Stimulated activated CD4-positive, alpha-beta T cell treated with anti-CD3 and anti-CD28 coated beads, Interleukin-4, amount 100 ng/mL, for 4 hours (primary cell): Measurements from ENCODE around the gene GATA3.
A peak's percentile ranks its signal among the peaks of the same experiment; 100 is the strongest.

ENCODE experiments used
- DNase-seq, 2 experiments: peaks; one replicate each; pipeline ENCODE4 v3.0.0-alpha.2; 2020

The GATA3 gene

DNA sequence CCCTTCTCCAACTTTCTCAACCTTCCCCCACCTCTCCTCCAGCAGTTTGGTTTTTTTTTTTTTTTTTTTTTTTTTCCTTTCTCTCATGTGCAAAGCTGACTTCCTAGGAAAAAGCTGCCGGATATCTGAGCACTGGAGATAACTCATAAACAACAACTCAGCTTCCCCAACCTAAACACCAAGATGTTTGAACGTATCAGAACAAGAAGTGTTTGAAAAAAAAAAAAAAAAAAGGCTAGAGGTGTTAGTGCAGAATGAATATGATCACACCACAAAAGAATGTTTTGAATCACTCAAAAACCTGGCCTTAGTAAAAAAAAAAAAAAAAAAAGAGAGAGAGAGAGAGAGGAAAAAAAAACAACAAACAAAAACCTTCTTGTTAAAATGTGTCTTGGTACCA, 11.2 kb downstream of the GATA3 start:
- DNase-seq = no peak

DNA sequence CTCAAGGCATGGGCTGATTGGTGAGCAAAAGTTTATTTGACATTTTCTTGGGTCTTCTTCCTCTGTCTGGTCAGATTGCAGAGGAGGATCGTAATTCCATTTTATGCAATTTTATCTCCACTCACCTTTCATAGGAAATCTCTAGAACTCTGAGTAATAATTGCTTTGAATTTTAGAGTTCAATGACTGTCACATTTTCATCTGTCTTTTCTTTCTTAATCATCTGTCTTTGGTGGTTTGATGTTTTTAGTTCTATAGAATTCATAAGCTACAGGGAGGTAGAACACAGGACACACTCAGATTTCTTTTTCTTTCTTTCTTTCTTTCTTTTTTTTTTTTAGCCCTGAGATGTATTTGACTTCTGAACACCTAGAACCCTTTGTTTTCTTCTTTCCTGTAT, 11.6 kb downstream of the GATA3 start:
- no peak for DNase-seq

DNA sequence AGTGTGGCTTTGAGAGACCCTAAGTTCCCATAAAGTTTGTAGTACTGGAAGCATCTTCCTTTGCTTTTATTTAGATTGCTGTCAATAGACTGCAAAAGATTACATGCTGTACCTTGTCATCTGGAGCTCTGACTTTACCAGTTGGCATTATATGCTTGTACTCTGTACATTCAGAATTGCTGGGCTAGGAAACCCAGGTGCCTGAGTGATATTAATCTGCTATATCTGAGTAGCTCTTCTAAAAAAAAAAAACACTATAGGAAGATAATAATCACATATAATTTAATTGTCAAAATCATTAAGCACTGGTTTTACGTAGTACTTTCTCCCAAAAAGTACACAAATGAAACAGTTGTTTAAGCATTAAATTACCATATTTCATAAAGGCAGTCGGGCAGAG, 12.3 kb downstream of the GATA3 start:
- no peak for DNase-seq

DNA sequence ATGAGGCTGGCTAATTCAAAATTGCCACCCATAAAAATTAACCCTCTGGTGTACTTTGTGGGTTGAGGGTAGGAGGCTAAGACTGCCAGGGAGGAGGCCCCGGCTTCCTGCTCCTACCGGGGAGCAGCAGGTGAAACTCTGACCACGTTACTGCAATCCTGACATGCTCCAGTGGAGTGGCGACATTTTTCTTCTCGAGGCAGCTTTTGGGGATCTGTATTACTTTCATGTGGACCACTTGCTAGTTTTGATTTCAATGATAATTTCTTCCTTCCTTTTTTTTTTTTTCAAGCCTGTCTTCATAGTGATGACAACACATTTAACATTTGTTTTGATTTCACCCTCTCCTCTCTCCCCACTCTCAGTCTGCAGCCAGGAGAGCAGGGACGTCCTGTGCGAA, 14.6 kb downstream of the GATA3 start:
- DNase-seq = no peak

DNA sequence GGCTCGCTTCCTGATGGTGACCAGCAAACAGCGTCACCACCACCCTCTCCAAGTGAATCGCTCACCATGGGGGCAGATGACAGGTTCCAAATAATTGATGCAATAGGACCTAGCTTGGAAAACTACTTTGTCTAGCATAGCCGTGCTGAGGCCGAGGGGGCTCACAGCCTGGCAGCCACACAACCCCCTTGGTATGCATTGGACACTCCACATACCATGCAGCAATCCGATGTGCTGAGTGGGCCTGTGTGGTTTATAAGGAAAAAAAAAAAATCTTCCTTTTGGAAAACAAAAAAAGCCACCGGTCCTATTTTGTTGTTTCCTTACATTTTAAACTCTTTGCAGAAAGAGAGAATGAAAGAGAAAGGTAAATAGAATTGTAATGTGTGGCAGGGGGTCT, 15.1 kb downstream of the GATA3 start:
- DNase-seq = no peak

DNA sequence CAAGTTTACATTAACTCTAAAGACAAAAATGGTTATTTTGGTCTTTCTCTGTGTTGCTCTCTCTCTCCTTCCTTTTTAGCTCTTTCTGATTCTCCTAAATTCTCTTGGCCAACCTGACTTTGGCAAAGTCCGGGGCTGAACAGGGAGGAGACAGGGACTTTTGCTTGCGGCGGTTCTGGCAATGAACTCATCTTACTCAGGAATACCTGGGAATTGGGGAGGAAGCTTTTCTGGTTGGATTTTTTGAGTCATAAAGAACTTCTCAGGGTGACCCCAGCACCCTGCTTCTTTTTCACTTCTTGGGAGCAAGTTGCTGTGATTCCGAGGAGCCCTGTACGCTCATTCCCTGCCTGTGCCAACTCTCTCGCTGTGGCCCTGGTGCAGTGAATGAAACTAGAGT, 16.0 kb downstream of the GATA3 start:
- DNase-seq = no peak

DNA sequence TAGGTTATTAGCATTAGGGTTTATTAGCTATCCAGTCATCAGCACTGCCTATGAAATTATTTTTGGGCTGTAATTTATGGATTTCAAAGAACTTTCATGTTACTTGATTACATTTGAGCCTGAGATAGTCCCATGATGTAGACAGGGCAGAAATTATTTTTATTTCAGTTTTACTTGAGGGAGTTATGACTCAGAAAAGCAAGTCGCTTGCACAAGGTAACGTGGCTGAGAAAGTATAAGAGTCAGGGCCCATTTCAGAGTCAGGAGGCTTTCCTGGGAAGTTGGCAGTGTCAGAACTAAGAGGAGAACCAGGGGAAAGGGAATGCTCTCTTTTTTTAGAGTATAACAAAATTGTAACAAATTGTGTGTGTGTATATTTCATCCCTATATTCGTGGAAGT, 16.5 kb downstream of the GATA3 start:
- no peak for DNase-seq

DNA sequence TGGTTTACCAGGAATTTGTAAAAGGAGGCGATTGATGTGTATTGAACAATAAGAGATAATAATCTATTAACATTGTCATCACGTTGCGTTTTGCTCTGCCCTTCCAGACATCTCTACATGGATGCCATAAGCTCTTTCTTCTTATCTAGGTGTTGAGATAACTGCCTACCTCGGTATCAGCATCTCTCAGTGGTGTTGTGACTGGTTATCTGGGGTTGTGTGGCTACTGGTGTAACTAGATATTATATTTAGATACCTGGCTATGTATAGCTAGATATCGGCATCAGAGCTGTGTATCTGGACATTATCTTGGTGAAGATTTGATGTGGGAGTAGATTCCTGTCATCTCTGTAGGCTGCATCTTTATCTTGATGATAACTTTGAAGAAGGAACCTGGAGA, 17.2 kb downstream of the GATA3 start:
- no peak for DNase-seq

DNA sequence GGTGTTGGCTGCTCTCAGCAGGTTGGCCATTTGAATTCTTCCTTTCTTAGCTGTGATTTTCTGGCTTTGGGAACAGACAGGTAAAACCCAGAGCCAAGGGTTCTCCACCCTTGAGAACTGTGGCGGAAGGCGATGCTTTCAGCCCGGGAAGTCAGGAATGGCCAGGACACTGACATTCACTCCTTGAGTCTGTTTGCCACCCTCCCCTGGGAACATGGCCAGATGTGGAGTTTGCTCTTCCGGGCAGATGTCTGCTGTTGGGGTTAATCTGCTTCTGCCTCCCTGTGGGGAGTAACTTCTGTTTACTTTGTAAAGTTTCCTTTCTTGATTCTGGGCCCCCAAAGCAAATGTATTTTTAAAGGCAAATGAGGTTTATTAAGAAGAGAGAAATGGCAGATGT, 17.7 kb downstream of the GATA3 start:
- no peak for DNase-seq

DNA sequence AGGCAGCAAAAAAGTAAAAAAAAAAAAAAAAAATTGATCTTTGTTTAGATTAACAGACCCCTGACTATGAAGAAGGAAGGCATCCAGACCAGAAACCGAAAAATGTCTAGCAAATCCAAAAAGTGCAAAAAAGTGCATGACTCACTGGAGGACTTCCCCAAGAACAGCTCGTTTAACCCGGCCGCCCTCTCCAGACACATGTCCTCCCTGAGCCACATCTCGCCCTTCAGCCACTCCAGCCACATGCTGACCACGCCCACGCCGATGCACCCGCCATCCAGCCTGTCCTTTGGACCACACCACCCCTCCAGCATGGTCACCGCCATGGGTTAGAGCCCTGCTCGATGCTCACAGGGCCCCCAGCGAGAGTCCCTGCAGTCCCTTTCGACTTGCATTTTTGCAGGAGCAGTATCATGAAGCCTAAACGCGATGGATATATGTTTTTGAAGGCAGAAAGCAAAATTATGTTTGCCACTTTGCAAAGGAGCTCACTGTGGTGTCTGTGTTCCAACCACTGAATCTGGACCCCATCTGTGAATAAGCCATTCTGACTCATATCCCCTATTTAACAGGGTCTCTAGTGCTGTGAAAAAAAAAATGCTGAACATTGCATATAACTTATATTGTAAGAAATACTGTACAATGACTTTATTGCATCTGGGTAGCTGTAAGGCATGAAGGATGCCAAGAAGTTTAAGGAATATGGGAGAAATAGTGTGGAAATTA, 19.4 kb downstream of the GATA3 start:
- DNase-seq = no peak

DNA sequence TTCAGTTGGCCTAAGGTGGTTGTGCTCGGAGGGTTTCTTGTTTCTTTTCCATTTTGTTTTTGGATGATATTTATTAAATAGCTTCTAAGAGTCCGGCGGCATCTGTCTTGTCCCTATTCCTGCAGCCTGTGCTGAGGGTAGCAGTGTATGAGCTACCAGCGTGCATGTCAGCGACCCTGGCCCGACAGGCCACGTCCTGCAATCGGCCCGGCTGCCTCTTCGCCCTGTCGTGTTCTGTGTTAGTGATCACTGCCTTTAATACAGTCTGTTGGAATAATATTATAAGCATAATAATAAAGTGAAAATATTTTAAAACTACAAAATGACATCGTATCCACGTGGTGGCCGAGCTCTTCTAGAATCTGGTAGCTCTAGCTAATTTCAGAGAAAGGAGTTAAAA, 20.4 kb downstream of the GATA3 start:
- DNase-seq = no peak

DNA sequence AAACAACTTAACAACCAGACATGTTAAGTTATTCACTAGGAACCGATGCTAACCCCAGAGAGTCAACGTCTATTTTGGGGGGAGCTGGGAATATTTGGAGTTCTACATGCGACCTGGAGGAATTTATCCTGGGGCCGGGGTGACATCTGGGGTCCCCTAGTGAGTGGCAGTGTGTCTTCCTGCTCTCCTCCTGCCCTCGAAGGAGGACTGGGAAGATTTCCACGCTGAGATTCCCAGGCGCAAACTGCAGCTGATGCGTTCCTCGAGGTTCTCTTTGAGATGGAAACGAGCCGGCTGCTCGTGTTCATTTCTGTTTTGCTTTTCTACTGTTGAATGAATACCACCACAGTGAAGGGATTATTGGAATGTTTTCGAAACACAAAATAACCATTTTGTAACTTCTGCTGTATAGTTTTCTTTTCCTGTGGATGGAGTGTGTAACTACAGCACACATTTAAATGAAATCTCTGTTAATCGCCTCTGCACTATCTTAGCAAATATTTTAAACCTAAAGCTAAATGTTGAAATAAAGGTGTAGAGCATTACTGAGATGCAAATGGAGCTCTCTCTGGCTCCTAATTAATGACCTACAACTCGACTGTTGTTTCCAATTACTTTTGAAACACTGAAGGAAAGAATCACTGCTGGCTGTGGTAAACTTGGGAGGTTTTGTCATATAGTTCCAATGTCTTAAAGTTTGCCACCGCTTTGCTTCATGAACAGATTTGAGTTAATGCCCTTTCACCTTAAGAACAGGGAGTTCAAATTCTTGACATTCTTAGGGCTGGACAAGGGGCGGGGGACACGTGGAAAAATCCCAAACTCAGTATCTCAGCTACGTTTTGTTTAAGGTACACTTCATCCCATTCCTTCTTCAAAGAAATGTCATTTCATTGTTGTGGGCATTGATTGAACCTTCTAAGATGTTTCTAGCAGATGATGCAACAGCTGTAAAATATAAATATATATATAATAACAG, 21.1 kb downstream of the GATA3 start:
- no peak for DNase-seq

DNA sequence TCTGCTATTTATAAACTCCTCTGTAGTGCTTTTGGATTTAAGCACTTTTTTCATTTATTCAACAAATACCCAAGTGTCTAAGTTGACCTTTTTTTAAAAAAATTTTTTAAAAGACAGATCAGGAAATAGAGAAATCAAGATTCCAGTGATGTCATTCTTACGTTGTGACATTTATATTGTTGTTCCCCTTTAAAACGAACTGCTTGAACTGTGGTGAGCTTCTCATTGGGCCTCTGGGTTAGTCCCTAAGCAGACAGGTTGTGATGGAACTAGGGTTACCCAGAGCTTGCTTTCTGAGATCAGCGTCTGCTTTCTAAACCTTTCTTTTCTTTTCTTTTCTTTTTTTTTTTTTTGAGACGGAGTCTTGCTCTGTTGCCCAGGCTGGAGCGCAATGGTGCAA, 22.4 kb downstream of the GATA3 start:
- no peak for DNase-seq

DNA sequence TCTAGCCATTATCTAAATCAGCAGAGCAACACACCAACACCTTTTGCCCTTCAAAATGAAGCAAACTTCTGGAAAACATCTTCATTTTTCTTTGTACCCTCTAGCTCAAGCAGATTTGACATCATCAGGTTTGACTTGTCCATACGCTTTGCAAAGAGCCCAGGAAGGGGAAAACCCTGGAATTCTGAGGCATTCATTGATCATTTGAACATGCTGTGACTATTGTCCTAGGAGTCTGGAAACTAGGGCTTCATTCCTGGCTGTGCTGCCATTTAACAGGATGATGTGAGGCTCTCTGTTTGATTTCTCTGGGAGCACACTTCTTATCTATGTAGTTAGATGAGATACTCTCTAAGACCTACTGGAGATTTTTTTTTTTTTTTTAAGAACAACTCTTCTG, 23.5 kb downstream of the GATA3 start:
- no peak for DNase-seq

DNA sequence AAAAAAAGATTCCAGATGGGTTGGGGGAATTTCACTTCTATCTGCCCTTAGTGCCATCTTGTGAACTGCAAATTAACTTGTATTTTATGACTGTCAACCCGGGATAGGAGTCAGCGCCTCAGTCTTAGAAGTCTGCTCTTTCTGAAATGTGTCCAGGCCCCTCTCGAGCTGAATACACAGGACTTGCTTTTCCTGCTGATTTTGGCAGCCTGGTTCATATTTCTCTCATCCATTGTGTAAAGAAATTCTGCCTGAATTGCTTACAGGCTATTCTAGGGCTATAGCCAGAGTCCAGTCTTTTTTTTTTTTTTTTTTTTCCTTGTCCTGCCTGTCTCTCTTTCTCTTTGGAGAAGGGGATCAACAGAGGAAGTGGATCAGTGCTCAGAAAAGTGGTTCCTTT, 24.6 kb downstream of the GATA3 start:
- no peak for DNase-seq

DNA sequence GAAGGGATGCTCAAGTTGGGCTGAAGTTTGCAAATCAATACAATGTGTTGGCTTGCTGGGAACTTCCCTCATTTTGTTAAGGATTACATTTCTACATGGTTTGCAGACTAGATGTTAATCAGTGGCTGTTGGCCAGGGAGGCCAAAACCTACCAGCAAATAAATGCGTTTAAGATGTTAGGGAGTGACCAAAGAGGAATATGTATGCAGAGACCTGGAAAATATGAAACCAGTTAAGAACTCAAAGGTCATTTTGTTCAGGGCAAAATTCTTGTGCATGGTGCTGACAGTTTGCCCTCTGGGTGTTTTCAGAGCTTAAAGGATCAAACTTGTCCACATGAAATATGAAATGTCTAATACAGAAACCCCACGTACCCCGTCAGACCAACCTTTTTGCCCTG, 30.3 kb downstream of the GATA3 start:
- no peak for DNase-seq

DNA sequence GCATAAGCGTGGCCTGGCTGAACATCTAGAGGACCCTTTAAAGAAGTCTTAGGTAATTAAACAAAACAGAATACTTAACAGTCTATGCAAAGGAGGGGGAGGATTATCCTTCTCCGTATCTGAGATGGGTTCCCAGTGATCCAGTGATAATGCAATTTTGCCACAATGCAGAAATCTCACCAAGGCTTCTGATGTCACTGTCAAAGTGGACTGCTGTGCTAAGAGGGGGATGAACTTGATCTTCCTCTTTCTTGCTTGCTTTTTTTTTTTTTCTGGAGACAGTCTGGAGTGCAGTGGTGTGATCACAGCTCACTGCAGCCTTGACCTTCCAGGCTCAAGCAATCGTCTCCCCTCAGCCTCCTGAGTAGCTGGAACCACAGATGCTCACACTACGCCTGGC, 30.8 kb downstream of the GATA3 start:
- no peak for DNase-seq

DNA sequence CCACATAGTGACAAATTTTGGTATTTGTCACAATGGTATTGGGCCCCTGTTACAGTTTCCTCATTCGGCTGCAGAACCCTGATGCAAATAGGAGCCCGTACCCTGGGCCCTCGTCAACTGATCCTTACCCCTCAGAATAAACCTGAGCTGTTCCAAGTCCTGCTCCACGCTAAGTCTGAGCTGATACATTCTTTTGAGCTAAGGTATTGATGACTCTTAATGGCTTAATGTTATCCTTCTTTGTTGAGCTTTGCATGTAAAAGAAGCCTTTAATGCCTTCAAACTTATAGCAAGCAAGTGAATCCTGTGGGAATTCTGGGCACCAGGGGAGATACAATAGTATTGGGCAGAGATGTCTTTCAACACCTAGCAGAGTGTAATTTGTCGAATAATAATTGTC, 31.8 kb downstream of the GATA3 start:
- DNase-seq = no peak

DNA sequence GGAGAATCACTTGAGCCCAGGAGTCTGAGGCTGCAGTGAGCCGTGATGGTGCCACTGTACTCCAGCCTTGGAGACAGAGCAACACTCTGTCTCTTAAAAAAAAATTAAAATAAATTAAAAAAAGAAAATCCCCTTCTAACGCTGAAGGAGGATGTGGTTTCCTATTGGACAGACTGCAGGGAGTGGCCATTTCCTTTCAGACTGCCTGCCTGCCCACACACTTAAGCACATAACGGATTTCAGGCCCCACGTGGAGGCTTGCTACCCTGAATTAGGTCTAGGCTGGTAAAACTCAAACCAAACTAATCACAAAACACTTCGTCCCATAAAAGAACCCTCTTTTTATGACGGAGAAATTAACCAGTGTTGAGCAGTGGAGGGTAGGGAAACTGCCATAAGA, 34.0 kb downstream of the GATA3 start:
- DNase-seq = peak in 1 of 2 experiments; percentile 32

DNA sequence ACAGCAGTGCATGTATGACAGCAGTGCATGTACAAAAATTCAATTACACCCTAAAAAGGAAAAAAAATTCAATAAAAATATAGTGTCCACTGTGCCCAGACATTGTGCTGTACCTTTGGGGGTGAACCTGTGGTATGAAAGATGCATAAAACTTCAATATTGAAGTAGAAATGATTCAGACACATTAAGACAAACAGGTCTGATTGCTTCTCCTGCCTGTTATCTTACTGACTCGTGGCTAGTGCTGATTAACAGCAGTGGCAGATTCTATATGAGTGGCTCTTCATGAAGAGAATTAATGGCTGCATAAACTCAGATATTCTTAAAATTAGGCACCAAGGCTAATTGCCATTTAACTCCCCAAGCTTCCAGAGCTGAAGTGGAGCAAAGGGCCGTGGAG, 37.9 kb downstream of the GATA3 start:
- DNase-seq = no peak

DNA sequence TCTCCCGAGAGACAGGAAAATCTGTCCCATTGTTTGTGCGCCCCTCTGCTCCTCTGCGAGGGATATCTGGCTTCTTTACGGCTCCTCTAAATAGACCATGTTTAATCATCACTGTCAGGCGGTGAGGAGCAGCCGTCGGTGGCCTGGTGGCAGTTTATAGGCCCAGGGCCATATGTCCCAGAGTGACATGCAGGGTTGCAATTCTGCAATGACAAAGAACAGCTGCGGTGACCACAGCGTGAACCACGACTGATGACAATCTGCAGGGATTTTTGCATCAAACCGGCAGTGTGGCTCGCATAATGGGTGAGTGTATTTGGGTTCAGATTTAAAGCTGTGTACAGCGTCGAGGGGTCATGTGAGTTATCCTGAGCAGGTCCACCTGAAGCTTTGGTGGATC, 41.5 kb downstream of the GATA3 start:
- DNase-seq = no peak

DNA sequence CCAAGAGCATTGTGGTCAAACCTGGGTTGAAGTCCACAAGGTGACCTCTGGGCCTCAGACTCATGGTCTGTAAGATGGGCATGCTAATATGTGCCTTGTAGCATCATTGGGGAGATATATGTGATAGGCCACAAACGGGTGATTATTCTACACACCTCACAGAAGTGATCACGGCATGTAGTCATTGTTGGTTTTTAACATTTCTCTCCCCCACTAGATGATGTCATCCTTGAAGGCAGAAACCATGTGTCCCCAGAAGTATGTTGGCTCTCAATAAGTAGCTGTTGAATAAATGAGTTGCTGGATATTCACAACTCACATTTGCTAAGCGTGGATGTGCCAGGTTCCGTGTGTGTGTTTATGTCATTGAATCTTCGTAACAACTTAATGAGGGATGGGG, 42.4 kb downstream of the GATA3 start:
- no peak for DNase-seq

DNA sequence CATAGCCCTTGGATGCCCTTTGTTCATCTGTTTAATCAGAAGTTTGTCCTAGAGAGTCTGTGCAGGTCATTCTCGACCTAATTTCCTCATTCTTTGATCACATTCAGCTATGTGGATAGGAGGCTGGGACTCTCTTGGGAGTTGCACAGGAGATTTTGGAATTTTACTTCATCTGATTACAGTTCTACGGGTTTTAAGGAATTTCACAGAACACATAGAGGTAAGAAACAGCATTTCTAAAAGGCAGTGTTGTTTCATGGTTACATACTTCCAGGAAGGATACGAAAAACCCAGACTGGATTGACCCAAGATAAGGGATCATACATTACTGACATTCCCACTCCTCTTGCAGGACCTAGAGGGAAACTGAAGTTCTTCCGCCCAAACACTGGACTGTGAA, 45.9 kb downstream of the GATA3 start:
- no peak for DNase-seq

DNA sequence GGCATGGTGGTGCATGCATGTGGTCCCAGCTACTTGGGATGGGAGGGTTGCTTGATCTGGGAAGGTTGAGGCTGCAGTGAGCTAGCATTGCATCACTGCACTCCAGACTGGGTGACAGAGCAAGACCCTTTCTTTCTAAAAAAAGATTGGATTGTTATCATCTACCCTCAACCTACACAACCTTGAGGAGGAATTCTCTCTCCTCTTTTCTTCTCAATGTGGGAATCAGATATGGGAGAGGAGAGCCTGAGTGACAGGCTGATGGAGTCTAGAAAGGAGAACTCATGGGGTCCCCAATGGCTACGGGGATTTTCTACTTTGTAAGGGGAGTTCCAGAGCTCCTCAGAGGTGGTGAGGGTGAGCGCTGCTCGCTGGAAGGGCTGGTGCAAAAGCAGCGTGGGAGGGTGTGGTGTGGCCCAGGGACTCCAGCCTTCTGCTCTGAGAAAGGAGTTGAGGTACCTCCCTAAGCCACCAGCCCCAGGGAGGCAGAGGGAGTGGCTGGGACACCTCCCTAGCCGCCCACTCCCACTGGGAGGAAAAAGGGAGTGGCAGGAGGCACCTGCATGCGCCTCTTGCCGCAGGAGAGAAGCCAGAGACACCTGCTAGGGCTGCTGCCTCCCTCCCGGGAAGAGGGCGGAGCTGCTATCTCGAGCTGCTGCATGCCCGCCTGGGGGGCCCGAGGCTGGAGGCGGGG, 48.4 kb downstream of the GATA3 start:
- no peak for DNase-seq
